Neuronal stem cell (in vitro differentiated cells): ENCODE data around the gene SPRR2G. TPM values are rescaled to one million over a fixed set of nuclear protein-coding genes. Genes with fewer than 3 reads are reported as not detected.

ENCODE experiments used
- DNase-seq: peaks from one replicate; pipeline ENCODE4 v3.0.0-alpha.2; 2013; ENCODE audit warnings: low spot score
- H2AFZ ChIP-seq: one replicate; pipeline ENCODE4 v1.6.1; 2013; ENCODE audit warnings: mild to moderate bottlenecking, low read length, inconsistent platforms
- H2AK5ac ChIP-seq: 2 replicates; pipeline ENCODE4 v1.6.1; 2013; ENCODE audit warnings: low read depth, mild to moderate bottlenecking, inconsistent platforms, low read length, moderate library complexity, mixed read lengths
- H2BK120ac ChIP-seq: 2 replicates; pipeline ENCODE4 v1.6.1; 2013; ENCODE audit warnings: low read depth, mild to moderate bottlenecking, inconsistent platforms, low read length, moderate library complexity, mixed read lengths
- H2BK12ac ChIP-seq: one replicate; pipeline ENCODE4 v1.6.1; 2013; ENCODE audit warnings: low read length, inconsistent platforms
- H2BK15ac ChIP-seq: 2 replicates; pipeline ENCODE4 v1.6.1; 2013; ENCODE audit warnings: mild to moderate bottlenecking, low read length, inconsistent platforms, mixed read lengths
- H2BK5ac ChIP-seq: one replicate; pipeline ENCODE4 v1.6.1; 2013; ENCODE audit warnings: inconsistent platforms, mild to moderate bottlenecking, low read length, moderate library complexity
- H3K14ac ChIP-seq: one replicate; pipeline ENCODE4 v1.6.1; 2013; ENCODE audit warnings: low read length, inconsistent platforms
- H3K18ac ChIP-seq: 2 replicates; pipeline ENCODE4 v1.6.1; 2013; ENCODE audit warnings: low read length, inconsistent platforms
- H3K23ac ChIP-seq: 2 replicates; pipeline ENCODE4 v1.6.1; 2013; ENCODE audit warnings: low read depth, mild to moderate bottlenecking, mixed read lengths, low read length, inconsistent platforms; ENCODE audit not compliant: poor library complexity
- H3K27ac ChIP-seq: replicated peaks from 3 replicates; pipeline ENCODE4 v1.5.1; 2013; ENCODE audit warnings: low read length, inconsistent platforms
- H3K27me3 ChIP-seq, 3 experiments: 2 replicates each; pipeline ENCODE4 v1.6.1; 2013; ENCODE audit warnings: low read length in 3 of 3, mild to moderate bottlenecking in 2 of 3, inconsistent platforms in 1 of 3, low read depth in 1 of 3, mixed read lengths in 1 of 3, moderate library complexity in 1 of 3; ENCODE audit not compliant: control insufficient read depth in 3 of 3, insufficient read depth in 3 of 3
- H3K36me3 ChIP-seq, 2 donors: replicated peaks in 1 of 2; 2 replicates each; pipeline ENCODE4 v1.6.1; 2013; ENCODE audit warnings: low read length in 2 of 2; ENCODE audit not compliant: control insufficient read depth in 2 of 2, insufficient read depth in 2 of 2
- H3K4ac ChIP-seq: 2 replicates; pipeline ENCODE4 v1.6.1; 2013; ENCODE audit warnings: inconsistent platforms, mild to moderate bottlenecking, low read length, moderate library complexity
- H3K4me1 ChIP-seq, 2 donors: 1 replicate in 1 of 2; 2 replicates in 1 of 2; pipeline ENCODE4 v1.6.1; 2013; ENCODE audit warnings: low read length in 2 of 2, low read depth in 1 of 2; ENCODE audit not compliant: control insufficient read depth in 2 of 2, insufficient read depth in 1 of 2
- H3K4me2 ChIP-seq: one replicate; pipeline ENCODE4 v1.6.1; 2013; ENCODE audit warnings: mild to moderate bottlenecking, low read length, inconsistent platforms; ENCODE audit not compliant: insufficient read depth, poor library complexity, severe bottlenecking
- H3K4me3 ChIP-seq, 2 donors: 2 replicates each; pipeline ENCODE4 v1.5.1; 2013; ENCODE audit warnings: low read length in 2 of 2, mild to moderate bottlenecking in 2 of 2, inconsistent platforms in 1 of 2, moderate library complexity in 1 of 2
- H3K79me1 ChIP-seq: one replicate; pipeline ENCODE4 v1.6.1; 2013; ENCODE audit warnings: low read depth, mild to moderate bottlenecking, inconsistent platforms, low read length, moderate library complexity
- H3K9ac ChIP-seq: one replicate; pipeline ENCODE4 v1.6.1; 2013; ENCODE audit warnings: mild to moderate bottlenecking, low read depth, low read length, inconsistent platforms; ENCODE audit not compliant: poor library complexity
- H3K9me3 ChIP-seq, 2 donors: replicated peaks in 1 of 2; 2 replicates each; pipeline versions ENCODE3 to v1.6.1; 2013; ENCODE audit warnings: low read length in 2 of 2, mild to moderate bottlenecking in 2 of 2, inconsistent platforms in 1 of 2, low read depth in 1 of 2, mixed read lengths in 1 of 2, moderate library complexity in 1 of 2; ENCODE audit not compliant: control insufficient read depth in 2 of 2, insufficient read depth in 1 of 2
- H4K8ac ChIP-seq: one replicate; pipeline ENCODE4 v1.6.1; 2013; ENCODE audit warnings: low read depth, mild to moderate bottlenecking, inconsistent platforms, low read length, moderate library complexity
- H4K91ac ChIP-seq: one replicate; pipeline ENCODE4 v1.6.1; 2013; ENCODE audit warnings: low read length, low read depth, mild to moderate bottlenecking, inconsistent platforms; ENCODE audit not compliant: poor library complexity
- WGBS, 2 donors: extraction: QIAGEN DNeasy Blood & Tissue Kit; methylation state at CpG; one replicate each; pipeline ENCODE4 v1.1.7; 2013; ENCODE audit warnings: missing lambda C conversion rate in 2 of 2, mixed read lengths in 1 of 2; ENCODE audit not compliant: insufficient read length in 2 of 2, insufficient replicate concordance in 1 of 2; ENCODE audit errors: extremely low coverage in 2 of 2; 5-methylcytosine and 5-hydroxymethylcytosine counted together
- polyA plus RNA-seq, 2 experiments: library from polyadenylated mRNA; stranded (reverse); fragments of 200-250 nt; gene quantifications; one replicate each; pipeline ENCODE4 v1.2.3, GENCODE V29; 2013

Gene SPRR2G
- polyA plus RNA-seq (2013, experiment 1 of 2) = not detected
- not detected for polyA plus RNA-seq (2013, experiment 2 of 2)

DNA sequence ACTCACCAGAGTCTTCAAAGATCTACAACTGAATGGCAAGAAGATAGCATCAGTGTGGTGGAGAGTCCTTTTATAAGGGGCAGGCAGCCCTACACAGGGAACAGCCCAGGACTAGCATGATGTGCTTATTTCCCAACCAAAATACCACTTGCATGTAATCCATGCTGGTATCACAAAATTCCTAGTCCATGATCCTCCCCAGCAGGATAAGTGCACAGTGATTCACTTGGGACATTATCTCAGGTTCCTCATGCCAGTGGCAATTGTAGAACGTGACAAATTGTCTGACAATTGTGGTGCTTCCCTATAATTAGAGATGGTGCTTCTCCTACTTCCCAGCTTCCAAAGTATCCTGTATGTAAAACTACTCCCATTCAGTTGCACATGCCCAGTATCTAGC, at the start of gene SPRR2G:
Gene SPRR2G, minus strand, starts transcription at position 45 of the 400 bp plus-strand sequence. CDS start 780 bp downstream, outside the sequence.
- no peak within 1 kb of the TSS for H3K23ac ChIP-seq
- no peak within 1 kb of the TSS for H4K8ac ChIP-seq
- H3K4me2 ChIP-seq = no peak within 1 kb of the TSS
- H2BK15ac ChIP-seq = no peak within 1 kb of the TSS
- no peak for DNase-seq
- no peak within 1 kb of the TSS for H3K14ac ChIP-seq
- no CpG with 5 or more reads among the region's 1 CpG for WGBS, 2 donors
- no peak within 1 kb of the TSS for H2BK5ac ChIP-seq
- H3K4me3 ChIP-seq = no peak within 1 kb of the TSS
- H2BK120ac ChIP-seq = no peak within 1 kb of the TSS
- H2AK5ac ChIP-seq = no peak within 1 kb of the TSS
- no peak within 1 kb of the TSS for H3K18ac ChIP-seq
- H3K27ac ChIP-seq = no peak within 1 kb of the TSS
- no peaks in the 10 kb centered on the region for H3K9me3 ChIP-seq
- no peaks in the 10 kb centered on the region for H3K36me3 ChIP-seq
- H3K27me3 ChIP-seq = no peaks in the 10 kb centered on the region
- H3K79me1 ChIP-seq = no peaks in the 10 kb centered on the region
- H2AFZ ChIP-seq = no peak within 1 kb of the TSS
- H3K9ac ChIP-seq = no peak within 1 kb of the TSS
- H3K4ac ChIP-seq = no peak within 1 kb of the TSS
- no peaks in the 10 kb centered on the region for H3K4me1 ChIP-seq
- H4K91ac ChIP-seq = no peak within 1 kb of the TSS
- no peak within 1 kb of the TSS for H2BK12ac ChIP-seq

- no peaks in the 10 kb centered on the region for H3K79me1 ChIP-seq
- H3K4ac ChIP-seq = no peak overlapping the region
- no peaks in the 10 kb centered on the region for H3K36me3 ChIP-seq
- DNase-seq = no peak
- no peak overlapping the region for H3K18ac ChIP-seq
- no peak overlapping the region for H2BK5ac ChIP-seq
- WGBS, 2 donors = no CpG with 5 or more reads among the region's 4 CpGs
- H4K91ac ChIP-seq = no peak overlapping the region
- no peak overlapping the region for H3K27ac ChIP-seq
- H3K27me3 ChIP-seq = no peaks in the 10 kb centered on the region
- no peak overlapping the region for H3K4me2 ChIP-seq
- H3K4me3 ChIP-seq = no peak overlapping the region
- H2AK5ac ChIP-seq = no peak overlapping the region
- H3K9me3 ChIP-seq = peaks cover 0 to 2% of the 10 kb centered on the region in 2 donors
- no peak overlapping the region for H2BK12ac ChIP-seq
- H4K8ac ChIP-seq = no peak overlapping the region
- H3K9ac ChIP-seq = no peak overlapping the region
- H2AFZ ChIP-seq = no peak overlapping the region
- H3K4me1 ChIP-seq = no peaks in the 10 kb centered on the region
- no peak overlapping the region for H2BK15ac ChIP-seq
- no peak overlapping the region for H2BK120ac ChIP-seq
- H3K14ac ChIP-seq = no peak overlapping the region
- no peak overlapping the region for H3K23ac ChIP-seq
Measured at GRCh38 chr1:153195216-153195615, 44.5 kb upstream of the SPRR2G start.

DNA sequence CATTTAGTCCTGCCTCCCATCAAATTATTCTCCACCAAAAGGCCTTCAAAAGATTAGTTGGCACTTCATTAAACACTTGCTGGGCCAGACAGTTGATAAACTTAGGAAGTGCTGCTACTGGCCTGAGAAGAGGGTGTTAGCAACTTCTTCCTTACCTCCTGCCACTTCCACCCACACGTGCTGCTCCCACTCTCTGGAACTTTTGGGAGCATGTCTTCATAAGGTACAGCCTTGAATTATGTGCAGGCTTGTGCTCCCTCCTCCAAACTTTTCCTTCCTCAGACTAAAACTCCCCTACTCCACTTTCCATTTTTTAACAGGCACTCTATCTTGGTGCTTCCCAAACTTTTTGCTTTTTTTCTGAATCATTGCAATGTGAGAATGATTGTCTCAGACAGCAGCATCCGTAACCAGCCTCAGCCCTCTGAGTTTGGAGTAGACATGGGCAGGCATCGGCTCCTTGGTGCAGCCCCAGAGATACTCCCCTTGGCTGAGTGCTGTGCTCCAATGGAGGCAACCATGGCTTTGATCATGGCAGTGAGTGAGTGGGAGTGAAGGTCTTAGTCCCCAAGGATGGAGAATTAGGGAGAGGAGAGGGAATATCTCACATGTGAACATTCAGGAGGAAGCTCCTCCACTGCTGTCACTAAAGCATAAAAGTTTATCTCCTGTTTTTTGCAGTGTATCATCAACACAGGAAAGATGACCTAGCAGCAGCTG, 43.8 kb upstream of the SPRR2G start:
- Histone ChIP-seq H3K4me3 (no peak overlapping the region), H2BK120ac (no peak overlapping the region), H3K23ac (no peak overlapping the region), H2BK15ac (no peak overlapping the region), H3K18ac (no peak overlapping the region), H3K14ac (no peak overlapping the region), H4K8ac (no peak overlapping the region), H3K4ac (no peak overlapping the region), H2BK12ac (no peak overlapping the region), H3K9ac (no peak overlapping the region), H3K79me1 (no peaks in the 10 kb centered on the region), H3K4me2 (no peak overlapping the region), H2BK5ac (no peak overlapping the region), H3K9me3 (peaks cover 0 to 2% of the 10 kb centered on the region in 2 donors), H2AFZ (no peak overlapping the region), H3K4me1 (no peaks in the 10 kb centered on the region), H3K27me3 (no peaks in the 10 kb centered on the region), H4K91ac (no peak overlapping the region), H3K36me3 (no peaks in the 10 kb centered on the region), H3K27ac (no peak overlapping the region), H2AK5ac (no peak overlapping the region)
- no CpG with 5 or more reads among the region's 3 CpGs for WGBS, 2 donors
- no peak for DNase-seq

- no peaks in the 10 kb centered on the region for H3K79me1 ChIP-seq
- H2BK12ac ChIP-seq = no peak overlapping the region
- no peak overlapping the region for H2BK15ac ChIP-seq
- no peak overlapping the region for H4K8ac ChIP-seq
- H4K91ac ChIP-seq = no peak overlapping the region
- no peak overlapping the region for H2BK5ac ChIP-seq
- no peak overlapping the region for H3K23ac ChIP-seq
- H3K9ac ChIP-seq = no peak overlapping the region
- H3K27me3 ChIP-seq = no peaks in the 10 kb centered on the region
- peaks cover 0 to 2% of the 10 kb centered on the region in 2 donors for H3K9me3 ChIP-seq
- H3K36me3 ChIP-seq = no peaks in the 10 kb centered on the region
- no peak overlapping the region for H2AK5ac ChIP-seq
- no peak overlapping the region for H3K27ac ChIP-seq
- H3K4me2 ChIP-seq = no peak overlapping the region
- no peaks in the 10 kb centered on the region for H3K4me1 ChIP-seq
- peak; percentile 11 for DNase-seq
- H2AFZ ChIP-seq = no peak overlapping the region
- H3K14ac ChIP-seq = no peak overlapping the region
- no peak overlapping the region for H3K4ac ChIP-seq
- H3K4me3 ChIP-seq = no peak overlapping the region
- no CpG with 5 or more reads among the region's 3 CpGs for WGBS, 2 donors
- H2BK120ac ChIP-seq = no peak overlapping the region
- H3K18ac ChIP-seq = no peak overlapping the region
Measured at GRCh38 chr1:153192697-153193096, 42.0 kb upstream of the SPRR2G start.
